ENCODE results near the gene SYNE2. TPM values are rescaled to one million over a fixed set of nuclear protein-coding genes. Genes with fewer than 3 reads are reported as not detected.

Gene SYNE2
- total and polyA plus RNA-seq, 4 donors: 26.9 to 208 (median 67.9) TPM

GRCh38 chr14:64194404-64194803, 341.6 kb downstream of the SYNE2 start:
- DNase-seq (no peak), ATAC-seq (ENCODE audit: insufficient read depth, low FRiP score) (no peak)
- H3K4me1 ChIP-seq (ENCODE audit: control insufficient read depth in 5 of 5, insufficient read depth in 5 of 5, low read length in 5 of 5): peaks cover 0 to 29% (median 7%) of the 10 kb centered on the region in 5 donors
- H3K27ac ChIP-seq (ENCODE audit: low read depth in 1 of 2, low read length in 1 of 2): peak overlapping the region; percentile 33 to 37
- no peak overlapping the region for H3K4me3 ChIP-seq
- H3K27me3 ChIP-seq (ENCODE audit: control insufficient read depth in 3 of 3, insufficient read depth in 3 of 3, low read length in 2 of 3): no peaks in the 10 kb centered on the region
- H3K9me3 ChIP-seq (ENCODE audit: control insufficient read depth in 4 of 4, insufficient read depth in 3 of 4, low read length in 3 of 4): peaks cover 0 to 2% (median 0%) of the 10 kb centered on the region in 4 donors
- H3K9ac ChIP-seq (ENCODE audit: insufficient read depth in 1 of 2, low read length in 2 of 2): no peak overlapping the region
- peaks cover 0 to 10% (median 7%) of the 10 kb centered on the region in 4 donors for H3K36me3 ChIP-seq (ENCODE audit: control insufficient read depth in 4 of 4, insufficient read depth in 4 of 4, low read length in 4 of 4)
- no peak for TF ChIP-seq CTCF (IDR thresholded peaks at IDR 0.05; ENCODE audit: control extremely low read depth, extremely low read depth)
- WGBS, 2 donors: 62 to 76% methylated on average over 3 of the region's 3 CpGs

GRCh38 chr14:64195199-64195598, 342.4 kb downstream of the SYNE2 start:
- H3K36me3 ChIP-seq (ENCODE audit: control insufficient read depth in 4 of 4, insufficient read depth in 4 of 4, low read length in 4 of 4): peaks cover 0 to 10% (median 4%) of the 10 kb centered on the region in 4 donors
- H3K27ac ChIP-seq (ENCODE audit: low read depth in 1 of 2, low read length in 1 of 2): no peak overlapping the region
- H3K9me3 ChIP-seq (ENCODE audit: control insufficient read depth in 4 of 4, insufficient read depth in 3 of 4, low read length in 3 of 4): peaks cover 0 to 2% (median 0%) of the 10 kb centered on the region in 4 donors
- TF ChIP-seq CTCF (IDR thresholded peaks at IDR 0.05; ENCODE audit: control extremely low read depth, extremely low read depth): no peak
- ATAC-seq (ENCODE audit: insufficient read depth, low FRiP score) (no peak), DNase-seq (no peak)
- no peak overlapping the region for H3K4me3 ChIP-seq
- no peak overlapping the region for H3K9ac ChIP-seq (ENCODE audit: insufficient read depth in 1 of 2, low read length in 2 of 2)
- WGBS, 2 donors: 36 to 48% methylated on average over 2 of the region's 2 CpGs
- H3K4me1 ChIP-seq (ENCODE audit: control insufficient read depth in 5 of 5, insufficient read depth in 5 of 5, low read length in 5 of 5): peaks cover 0 to 30% (median 11%) of the 10 kb centered on the region in 5 donors
- H3K27me3 ChIP-seq (ENCODE audit: control insufficient read depth in 3 of 3, insufficient read depth in 3 of 3, low read length in 2 of 3): no peaks in the 10 kb centered on the region

- TF ChIP-seq CTCF (IDR thresholded peaks at IDR 0.05; ENCODE audit: control extremely low read depth, extremely low read depth): no peak
- peak overlapping the region in 1 of 2 donors; percentile 33 for H3K27ac ChIP-seq (ENCODE audit: low read depth in 1 of 2, low read length in 1 of 2)
- H3K4me1 ChIP-seq (ENCODE audit: control insufficient read depth in 5 of 5, insufficient read depth in 5 of 5, low read length in 5 of 5): peaks cover 4 to 38% (median 15%) of the 10 kb centered on the region in 5 donors
- 85 to 88% methylated on average over 5 of the region's 5 CpGs for WGBS, 2 donors
- no peaks in the 10 kb centered on the region for H3K27me3 ChIP-seq (ENCODE audit: control insufficient read depth in 3 of 3, insufficient read depth in 3 of 3, low read length in 2 of 3)
- ATAC-seq (ENCODE audit: insufficient read depth, low FRiP score) (no peak), DNase-seq (no peak)
- peaks cover 0 to 10% (median 1%) of the 10 kb centered on the region in 4 donors for H3K36me3 ChIP-seq (ENCODE audit: control insufficient read depth in 4 of 4, insufficient read depth in 4 of 4, low read length in 4 of 4)
- peaks cover 0 to 2% (median 0%) of the 10 kb centered on the region in 4 donors for H3K9me3 ChIP-seq (ENCODE audit: control insufficient read depth in 4 of 4, insufficient read depth in 3 of 4, low read length in 3 of 4)
- H3K9ac ChIP-seq (ENCODE audit: insufficient read depth in 1 of 2, low read length in 2 of 2): peak overlapping the region in 1 of 2 donors; percentile 8
- no peak overlapping the region for H3K4me3 ChIP-seq
Measured at GRCh38 chr14:64196056-64196455, 343.3 kb downstream of the SYNE2 start.

Measured in lung (tissue), 12 donors.